ENCODE results near the gene MFN2.
"Not testable (repeated sequence)": the region's sequence is repeated elsewhere in the genome, so short reads cannot be mapped to it uniquely, and the experiment has no call there.

Gene MFN2

GRCh38 chr1:12001249-12001917 lies 21.1 kb downstream of the MFN2 start:
- no peak for DNase-seq

- no peak for DNase-seq
Measured at GRCh38 chr1:12001996-12002493, 21.8 kb downstream of the MFN2 start.

GRCh38 chr1:12003762-12004161 lies 23.5 kb downstream of the MFN2 start:
- DNase-seq, result no peak

GRCh38 chr1:12005488-12006166 lies 25.4 kb downstream of the MFN2 start:
- DNase-seq, result no peak

GRCh38 chr1:12006167-12006921 lies 26.1 kb downstream of the MFN2 start:
- DNase-seq, result no peak

- DNase-seq, result no peak
Measured at GRCh38 chr1:12007204-12007603, 27.0 kb downstream of the MFN2 start.

- DNase-seq, result not testable (repeated sequence)
Measured at GRCh38 chr1:12008355-12008754, 28.1 kb downstream of the MFN2 start.

GRCh38 chr1:12009318-12009947 lies 29.2 kb downstream of the MFN2 start:
- no peak for DNase-seq

GRCh38 chr1:12010746-12011570 lies 30.7 kb downstream of the MFN2 start:
- no peak for DNase-seq

GRCh38 chr1:12011998-12012397 lies 31.8 kb downstream of the MFN2 start:
- no peak for DNase-seq

- no peak for DNase-seq
Measured at GRCh38 chr1:12012560-12013316, 32.5 kb downstream of the MFN2 start.

GRCh38 chr1:12014141-12014991 lies 34.1 kb downstream of the MFN2 start:
- DNase-seq, result no peak

GRCh38 chr1:12015001-12015491 lies 34.8 kb downstream of the MFN2 start:
- DNase-seq, result no peak

GRCh38 chr1:12015499-12015898 lies 35.3 kb downstream of the MFN2 start:
- no peak for DNase-seq

GRCh38 chr1:12016182-12016581 lies 35.9 kb downstream of the MFN2 start:
- DNase-seq, result no peak

- no peak for DNase-seq
Measured at GRCh38 chr1:12019858-12020509, 39.7 kb downstream of the MFN2 start.

- no peak for DNase-seq
Measured at GRCh38 chr1:12021616-12022015, 41.4 kb downstream of the MFN2 start.

GRCh38 chr1:12022036-12022435 lies 41.8 kb downstream of the MFN2 start:
- no peak for DNase-seq

- no peak for DNase-seq
Measured at GRCh38 chr1:12026586-12026985, 46.3 kb downstream of the MFN2 start.

- no peak for DNase-seq
Measured at GRCh38 chr1:12028248-12028647, 48.0 kb downstream of the MFN2 start.

All from DMS153 (cell line).